Ascending aorta (tissue), 2 donors: Measurements from ENCODE around the gene AP3B1. TPM values are rescaled to one million over a fixed set of nuclear protein-coding genes. Genes with fewer than 3 reads are reported as not detected.

Source experiments
- DNase-seq, 2 donors: peaks; one replicate each; pipeline ENCODE4 v3.0.0-alpha.2; 2019; ENCODE audit warnings: low spot score in 2 of 2
- H3K27ac ChIP-seq, 2 donors: fragments of 200-600 bp; sonication (generic); one replicate each; pipeline ENCODE4 v1.5.1; 2016 to 2017; ENCODE audit warnings: mild to moderate bottlenecking in 1 of 2
- H3K27me3 ChIP-seq: fragments of 200-600 bp; sonication (generic); one replicate; pipeline ENCODE4 v1.5.1; 2017
- H3K36me3 ChIP-seq, 2 donors: fragments of 200-600 bp; sonication (generic); one replicate each; pipeline ENCODE4 v1.5.1; 2016
- H3K4me1 ChIP-seq, 2 donors: fragments of 200-600 bp; sonication (generic); one replicate each; pipeline ENCODE4 v1.5.1; 2016 to 2017; ENCODE audit warnings: mild to moderate bottlenecking in 1 of 2
- H3K4me3 ChIP-seq, 2 donors: fragments of 200-600 bp; sonication (generic); one replicate each; pipeline ENCODE4 v1.5.1; 2016 to 2017; ENCODE audit warnings: mild to moderate bottlenecking in 1 of 2
- H3K9me3 ChIP-seq, 2 donors: fragments of 200-600 bp; sonication (generic); one replicate each; pipeline ENCODE4 v1.5.1; 2016
- intact Hi-C: fragments of 100-400 bp; cut with DNase I; formaldehyde crosslinking; loops from one replicate; pipeline ENCODE4 v1.15.1; 2023
- total RNA-seq: library from RNA; depleted of rRNA; stranded (reverse); fragments of >200 nt; gene quantifications from one replicate; pipeline ENCODE4 v1.1.0, GENCODE V29; 2016
- TF ChIP-seq, protein P1 (sequence below), 3 experiments: fragments of 200-600 bp in 2 of 3; fragments of 450-650 bp in 1 of 3; sonication (generic) in 2 of 3; IDR thresholded peaks; one replicate each; pipeline ENCODE4 v1.5.1; 2016 to 2019; ENCODE audit warnings: antibody characterized with exemption in 3 of 3, mild to moderate bottlenecking in 1 of 3, moderate library complexity in 1 of 3

Gene AP3B1
- total RNA-seq, 1 donor from 2014 or later = 37.3 TPM

GRCh38 chr5:77991084-77991483, 303.4 kb downstream of the AP3B1 start:
- no peak overlapping the region for H3K4me3 ChIP-seq
- H3K27me3 ChIP-seq = no peaks in the 10 kb centered on the region
- DNase-seq = no peak
- intact Hi-C loops = no loop called here
- TF ChIP-seq, protein P1, sequence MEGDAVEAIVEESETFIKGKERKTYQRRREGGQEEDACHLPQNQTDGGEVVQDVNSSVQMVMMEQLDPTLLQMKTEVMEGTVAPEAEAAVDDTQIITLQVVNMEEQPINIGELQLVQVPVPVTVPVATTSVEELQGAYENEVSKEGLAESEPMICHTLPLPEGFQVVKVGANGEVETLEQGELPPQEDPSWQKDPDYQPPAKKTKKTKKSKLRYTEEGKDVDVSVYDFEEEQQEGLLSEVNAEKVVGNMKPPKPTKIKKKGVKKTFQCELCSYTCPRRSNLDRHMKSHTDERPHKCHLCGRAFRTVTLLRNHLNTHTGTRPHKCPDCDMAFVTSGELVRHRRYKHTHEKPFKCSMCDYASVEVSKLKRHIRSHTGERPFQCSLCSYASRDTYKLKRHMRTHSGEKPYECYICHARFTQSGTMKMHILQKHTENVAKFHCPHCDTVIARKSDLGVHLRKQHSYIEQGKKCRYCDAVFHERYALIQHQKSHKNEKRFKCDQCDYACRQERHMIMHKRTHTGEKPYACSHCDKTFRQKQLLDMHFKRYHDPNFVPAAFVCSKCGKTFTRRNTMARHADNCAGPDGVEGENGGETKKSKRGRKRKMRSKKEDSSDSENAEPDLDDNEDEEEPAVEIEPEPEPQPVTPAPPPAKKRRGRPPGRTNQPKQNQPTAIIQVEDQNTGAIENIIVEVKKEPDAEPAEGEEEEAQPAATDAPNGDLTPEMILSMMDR (IDR thresholded peaks at IDR 0.05) = no peak
- peaks cover 4 to 19% of the 10 kb centered on the region in 2 donors for H3K4me1 ChIP-seq
- H3K36me3 ChIP-seq = no peaks in the 10 kb centered on the region
- no peak overlapping the region for H3K27ac ChIP-seq
- no peaks in the 10 kb centered on the region for H3K9me3 ChIP-seq

DNA sequence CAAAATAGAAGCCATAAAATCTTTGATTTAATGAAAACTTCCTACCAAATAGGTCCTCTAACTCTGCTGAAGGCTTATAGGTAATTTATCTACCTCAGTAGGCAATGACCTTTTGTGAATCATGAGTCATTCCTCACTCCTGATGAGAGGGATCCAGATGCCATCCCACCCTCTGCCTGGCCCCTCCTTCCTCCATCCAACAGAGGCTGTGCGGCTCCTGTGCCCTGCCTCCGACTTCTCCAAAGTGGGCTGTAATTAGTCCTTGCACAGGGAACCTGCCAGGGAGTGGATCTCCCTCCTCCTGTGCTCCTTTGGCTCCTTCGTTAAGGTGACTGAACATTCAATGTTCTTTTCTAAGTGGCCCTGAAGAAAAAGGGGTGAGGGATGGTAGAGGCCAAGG, 304.5 kb downstream of the AP3B1 start:
- TF ChIP-seq, protein P1 (IDR thresholded peaks at IDR 0.05) = no peak
- Histone ChIP-seq H3K36me3 (no peaks in the 10 kb centered on the region), H3K27ac (no peak overlapping the region), H3K27me3 (no peaks in the 10 kb centered on the region), H3K4me3 (no peak overlapping the region), H3K4me1 (peaks cover 4 to 13% of the 10 kb centered on the region in 2 donors), H3K9me3 (no peaks in the 10 kb centered on the region)
- no peak for DNase-seq
- intact Hi-C loops = no loop called here

GRCh38 chr5:77987988-77988387, 306.5 kb downstream of the AP3B1 start:
- H3K9me3 ChIP-seq = no peaks in the 10 kb centered on the region
- no peaks in the 10 kb centered on the region for H3K36me3 ChIP-seq
- TF ChIP-seq, protein P1 (IDR thresholded peaks at IDR 0.05) = no peak
- peaks cover 0 to 20% of the 10 kb centered on the region in 2 donors for H3K4me1 ChIP-seq
- no peak for DNase-seq
- intact Hi-C loops = no loop called here
- no peak overlapping the region for H3K4me3 ChIP-seq
- H3K27me3 ChIP-seq = no peaks in the 10 kb centered on the region
- H3K27ac ChIP-seq = no peak overlapping the region

- Histone ChIP-seq H3K36me3 (no peaks in the 10 kb centered on the region), H3K27ac (no peak overlapping the region), H3K9me3 (no peaks in the 10 kb centered on the region), H3K27me3 (no peaks in the 10 kb centered on the region), H3K4me3 (no peak overlapping the region), H3K4me1 (peaks cover 0 to 20% of the 10 kb centered on the region in 2 donors)
- no peak for DNase-seq
- TF ChIP-seq, protein P1 (IDR thresholded peaks at IDR 0.05) = no peak
- intact Hi-C loops = no loop called here
Measured at GRCh38 chr5:77987331-77987730, 307.2 kb downstream of the AP3B1 start.

- TF ChIP-seq, protein P1 (IDR thresholded peaks at IDR 0.05) = no peak
- Histone ChIP-seq H3K9me3 (no peaks in the 10 kb centered on the region), H3K36me3 (no peaks in the 10 kb centered on the region), H3K4me1 (peaks cover 0 to 20% of the 10 kb centered on the region in 2 donors), H3K27ac (no peak overlapping the region), H3K27me3 (no peaks in the 10 kb centered on the region), H3K4me3 (no peak overlapping the region)
- intact Hi-C loops = no loop called here
- DNase-seq = no peak
Measured at GRCh38 chr5:77986261-77986660, 308.2 kb downstream of the AP3B1 start.

GRCh38 chr5:77985247-77985646, 309.3 kb downstream of the AP3B1 start:
- no peak for DNase-seq

More at GRCh38 chr5:77985247-77985646, 309.3 kb downstream of the AP3B1 start:
- no peak overlapping the region for H3K4me3 ChIP-seq
- TF ChIP-seq, protein P1 (IDR thresholded peaks at IDR 0.05) = no peak
- no peaks in the 10 kb centered on the region for H3K36me3 ChIP-seq
- intact Hi-C loops = no loop called here
- no peaks in the 10 kb centered on the region for H3K9me3 ChIP-seq
- no peak overlapping the region for H3K27ac ChIP-seq
- H3K27me3 ChIP-seq = no peaks in the 10 kb centered on the region
- H3K4me1 ChIP-seq = peaks cover 0 to 20% of the 10 kb centered on the region in 2 donors
